ENCODE data around the gene BRD4.
"Not testable (repeated sequence)": the region's sequence is repeated elsewhere in the genome, so short reads cannot be mapped to it uniquely, and the experiment has no call there.

Gene BRD4

GRCh38 chr19:15358918-15359317 lies 26.6 kb upstream of the BRD4 start:
- no peak for DNase-seq

GRCh38 chr19:15357906-15358305 lies 25.6 kb upstream of the BRD4 start:
- no peak for DNase-seq

- no peak for DNase-seq
These were observed 22.4 kb upstream of the BRD4 start for GRCh38 chr19:15354566-15355296.

GRCh38 chr19:15353908-15354307 lies 21.6 kb upstream of the BRD4 start:
- DNase-seq = no peak

GRCh38 chr19:15352535-15352934 lies 20.2 kb upstream of the BRD4 start:
- not testable (repeated sequence) for DNase-seq

GRCh38 chr19:15341328-15341727 lies 9.0 kb upstream of the BRD4 start:
- DNase-seq = not testable (repeated sequence)

GRCh38 chr19:15340086-15340485 lies 7.7 kb upstream of the BRD4 start:
- no peak for DNase-seq

GRCh38 chr19:15337202-15337601 lies 4.9 kb upstream of the BRD4 start:
- no peak for DNase-seq

- not testable (repeated sequence) for DNase-seq
These were observed 3.7 kb upstream of the BRD4 start for GRCh38 chr19:15335992-15336391.

- DNase-seq = peak; percentile 58 to 73
These were observed 674 bp downstream of the BRD4 start for GRCh38 chr19:15331419-15332310.

- DNase-seq = peak in 1 of 2 donors; percentile 11
These were observed 1.4 kb downstream of the BRD4 start for GRCh38 chr19:15330801-15331418.

- no peak for DNase-seq
These were observed 4.0 kb downstream of the BRD4 start for GRCh38 chr19:15328312-15328711.

- no peak for DNase-seq
These were observed 7.4 kb downstream of the BRD4 start for GRCh38 chr19:15324791-15325519.

- no peak for DNase-seq
These were observed 8.7 kb downstream of the BRD4 start for GRCh38 chr19:15323496-15324235.

- DNase-seq = no peak
These were observed 10.6 kb downstream of the BRD4 start for GRCh38 chr19:15321739-15322138.

- no peak for DNase-seq
These were observed 12.2 kb downstream of the BRD4 start for GRCh38 chr19:15320116-15320515.

GRCh38 chr19:15318241-15318691 lies 14.1 kb downstream of the BRD4 start:
- DNase-seq = peak in 1 of 2 donors; percentile 40

GRCh38 chr19:15317392-15318071 lies 14.8 kb downstream of the BRD4 start:
- DNase-seq = no peak

GRCh38 chr19:15316498-15316897 lies 15.8 kb downstream of the BRD4 start:
- DNase-seq = no peak

GRCh38 chr19:15315101-15315500 lies 17.2 kb downstream of the BRD4 start:
- no peak for DNase-seq

- DNase-seq = no peak
These were observed 18.6 kb downstream of the BRD4 start for GRCh38 chr19:15313649-15314279.

Data from CD4-positive, alpha-beta T cell treated with Interferon alpha-2 for 1 hour (primary cell).